OCI-LY1 (cell line): Measurements from ENCODE around the gene SLC28A3.

Source experiments
- EZH2 ChIP-seq: fragments of 200-600 bp; sonication (generic), shearing (Covaris generic); IDR thresholded peaks from 2 replicates; pipeline ENCODE4 v1.8.0; 2017; ENCODE audit warnings: borderline replicate concordance, mixed run types, mild to moderate bottlenecking, antibody characterized with exemption, low read length, moderate library complexity, mixed read lengths
- TF ChIP-seq, protein P1 (sequence below): fragments of 200-600 bp; sonication (generic), shearing (Covaris generic); IDR thresholded peaks from 2 replicates; pipeline ENCODE4 v1.5.1; 2017; ENCODE audit warnings: mild to moderate bottlenecking, antibody characterized with exemption, low read length, moderate library complexity, mixed read lengths

- TF ChIP-seq, protein P1, sequence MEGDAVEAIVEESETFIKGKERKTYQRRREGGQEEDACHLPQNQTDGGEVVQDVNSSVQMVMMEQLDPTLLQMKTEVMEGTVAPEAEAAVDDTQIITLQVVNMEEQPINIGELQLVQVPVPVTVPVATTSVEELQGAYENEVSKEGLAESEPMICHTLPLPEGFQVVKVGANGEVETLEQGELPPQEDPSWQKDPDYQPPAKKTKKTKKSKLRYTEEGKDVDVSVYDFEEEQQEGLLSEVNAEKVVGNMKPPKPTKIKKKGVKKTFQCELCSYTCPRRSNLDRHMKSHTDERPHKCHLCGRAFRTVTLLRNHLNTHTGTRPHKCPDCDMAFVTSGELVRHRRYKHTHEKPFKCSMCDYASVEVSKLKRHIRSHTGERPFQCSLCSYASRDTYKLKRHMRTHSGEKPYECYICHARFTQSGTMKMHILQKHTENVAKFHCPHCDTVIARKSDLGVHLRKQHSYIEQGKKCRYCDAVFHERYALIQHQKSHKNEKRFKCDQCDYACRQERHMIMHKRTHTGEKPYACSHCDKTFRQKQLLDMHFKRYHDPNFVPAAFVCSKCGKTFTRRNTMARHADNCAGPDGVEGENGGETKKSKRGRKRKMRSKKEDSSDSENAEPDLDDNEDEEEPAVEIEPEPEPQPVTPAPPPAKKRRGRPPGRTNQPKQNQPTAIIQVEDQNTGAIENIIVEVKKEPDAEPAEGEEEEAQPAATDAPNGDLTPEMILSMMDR: no peak
- no peak for TF ChIP-seq EZH2
Measured at GRCh38 chr9:84339962-84340361, 596 bp downstream of the SLC28A3 start.
